Activated CD4-positive, alpha-beta T cell treated with anti-CD3 and anti-CD28 coated beads, Interleukin-2, amount 50 U/mL, for 16 hours (primary cell): ENCODE results near the gene C4B.
"Not testable (repeated sequence)": the region's sequence is repeated elsewhere in the genome, so short reads cannot be mapped to it uniquely, and the experiment has no call there.

ENCODE experiments used
- DNase-seq: peaks from one replicate; pipeline ENCODE4 v3.0.0-alpha.2; 2020

The C4B gene

DNA sequence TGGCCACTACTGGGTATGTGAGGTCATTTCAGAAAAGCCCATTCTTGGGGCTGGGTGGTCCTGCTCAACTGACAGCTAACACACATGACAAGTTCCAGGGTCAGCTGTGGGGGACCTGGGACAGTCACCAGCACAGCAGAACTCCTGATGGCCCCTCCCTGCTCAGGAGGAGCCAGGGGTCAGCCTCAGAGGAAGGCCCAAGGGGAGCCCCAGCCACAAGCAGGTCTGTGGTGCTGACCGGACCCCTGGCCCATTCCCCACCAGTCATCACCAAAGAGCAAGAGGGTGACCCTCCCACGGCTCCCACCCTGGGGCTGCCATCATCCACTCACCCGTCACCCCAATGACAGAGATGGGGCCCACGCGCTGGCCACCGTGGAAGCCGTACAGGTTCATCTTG, 41.7 kb downstream of the C4B start:
- DNase-seq = no peak

DNA sequence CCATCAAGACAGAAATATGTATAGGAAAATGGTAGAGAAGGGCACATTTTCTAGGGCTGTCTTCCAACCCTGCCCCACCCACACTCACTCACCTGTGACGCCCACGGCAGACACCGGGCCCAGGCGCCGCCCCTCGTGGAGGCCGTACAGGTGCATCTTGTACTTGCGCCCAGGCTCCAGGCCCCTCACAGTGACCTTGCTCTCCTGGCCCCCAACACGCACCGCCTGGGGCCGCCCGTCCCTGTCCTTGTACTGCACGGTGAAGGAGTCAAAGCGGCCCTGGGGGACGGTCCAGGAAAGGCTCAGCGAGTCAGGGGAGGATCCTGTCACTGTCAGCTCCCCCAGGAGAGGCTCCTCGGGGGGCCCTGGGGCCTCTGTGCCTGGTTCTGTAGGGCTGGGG, 43.4 kb downstream of the C4B start:
- DNase-seq = no peak

DNA sequence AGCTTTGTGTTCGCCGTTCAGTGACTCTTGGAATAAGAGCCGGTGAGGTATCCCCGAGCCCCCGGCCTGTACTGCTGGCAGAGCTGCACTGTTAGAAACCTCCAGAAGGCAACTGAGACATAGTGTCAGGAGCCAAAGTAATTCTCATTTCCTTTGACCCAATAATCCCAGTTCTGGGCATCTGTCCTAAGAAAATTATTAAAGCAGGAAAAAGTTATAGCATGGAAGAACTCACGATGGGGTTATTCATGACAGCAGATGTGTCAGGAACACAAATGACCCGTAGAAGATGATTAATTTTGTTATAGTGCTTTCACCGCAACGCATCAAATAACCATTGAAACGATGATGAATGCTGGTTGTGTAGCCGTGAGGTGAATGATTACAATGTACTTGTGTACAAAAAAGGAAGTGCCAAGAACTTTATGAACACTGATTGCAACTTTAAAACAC, 43.9 kb downstream of the C4B start:
- DNase-seq = no peak

DNA sequence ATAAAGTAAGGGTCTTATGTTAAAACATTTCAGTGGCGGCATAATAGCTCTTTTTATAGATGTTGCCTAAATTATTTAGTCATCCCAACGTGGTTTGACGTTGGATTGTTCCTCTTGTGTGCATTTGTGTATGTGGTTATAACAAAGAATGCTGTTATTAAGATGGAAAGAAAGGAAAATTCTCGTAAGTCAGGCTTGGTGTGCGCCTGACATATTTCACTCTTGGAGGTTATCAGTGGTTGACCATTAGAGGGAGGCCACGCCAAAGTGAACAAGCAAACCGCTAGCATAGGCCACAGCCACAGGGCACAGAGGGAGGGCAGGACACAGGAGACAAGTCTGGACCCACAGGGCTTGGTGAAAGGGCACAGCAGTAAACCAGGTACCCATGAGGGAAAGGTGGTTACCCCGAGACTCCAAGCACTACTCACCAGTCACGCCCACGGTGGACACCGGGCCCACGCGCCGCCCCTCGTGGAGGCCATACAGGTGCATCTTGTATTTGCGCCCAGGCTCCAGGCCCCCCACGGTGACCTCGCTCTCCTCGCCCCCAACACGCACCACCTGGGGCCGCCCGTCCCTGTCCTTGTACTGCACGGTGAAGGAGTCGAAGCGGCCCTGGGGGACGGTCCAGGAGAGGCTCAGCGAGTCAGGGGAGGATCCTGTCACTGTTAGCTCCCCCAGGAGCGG, 46.5 kb downstream of the C4B start:
- DNase-seq = no peak

DNA sequence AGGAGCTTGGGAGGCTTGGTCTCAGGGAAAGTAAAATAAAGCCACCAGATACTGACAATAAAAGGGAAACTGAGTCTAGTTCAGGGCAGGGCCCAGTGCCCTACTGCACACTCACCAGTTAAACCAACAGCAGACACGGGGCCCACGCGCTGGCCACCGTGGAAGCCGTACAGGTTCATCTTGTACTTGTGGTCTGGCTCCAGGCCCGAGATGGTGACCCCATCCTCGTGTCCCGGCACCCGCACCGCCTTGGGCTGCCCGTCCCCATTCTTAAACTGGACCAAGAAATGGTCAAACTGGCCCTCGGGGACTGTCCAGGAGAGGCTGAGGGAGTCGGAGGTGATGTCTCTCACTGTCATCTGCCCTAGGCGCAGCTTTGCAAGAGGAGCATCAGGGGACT, 50.1 kb downstream of the C4B start:
- no peak for DNase-seq

DNA sequence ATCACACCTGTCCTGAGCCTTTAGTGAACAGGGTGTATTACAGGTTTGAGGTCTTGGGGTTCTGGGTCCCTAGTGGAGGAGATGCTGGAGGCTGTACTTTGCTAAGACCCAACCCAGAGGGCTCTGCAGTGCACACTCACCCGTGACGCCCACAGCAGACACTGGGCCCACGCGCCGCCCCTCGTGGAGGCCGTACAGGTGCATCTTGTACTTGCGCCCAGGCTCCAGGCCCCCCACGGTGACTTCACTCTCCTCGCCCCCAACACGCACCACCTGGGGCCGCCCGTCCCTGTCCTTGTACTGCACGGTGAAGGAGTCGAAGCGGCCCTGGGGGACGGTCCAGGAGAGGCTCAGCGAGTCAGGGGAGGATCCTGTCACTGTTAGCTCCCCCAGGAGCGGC, 52.9 kb downstream of the C4B start:
- DNase-seq = not testable (repeated sequence)

DNA sequence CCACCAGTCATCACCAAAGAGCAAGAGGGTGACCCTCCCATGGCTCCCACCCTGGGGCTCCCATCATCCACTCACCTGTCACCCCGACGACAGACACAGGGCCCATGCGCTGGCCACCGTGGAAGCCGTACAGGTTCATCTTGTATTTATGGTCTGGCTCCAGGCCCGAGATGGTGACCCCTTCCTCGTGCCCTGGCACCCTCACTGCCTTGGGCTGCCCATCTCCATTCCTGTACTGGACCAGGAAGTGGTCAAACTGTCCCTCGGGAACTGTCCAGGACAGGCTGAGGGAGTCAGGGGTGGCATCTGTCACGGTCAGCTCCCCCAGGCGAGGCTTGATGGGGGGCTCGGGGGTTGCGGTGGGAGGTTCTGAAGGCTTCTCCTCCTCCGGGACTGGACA, 53.7 kb downstream of the C4B start:
- not testable (repeated sequence) for DNase-seq

DNA sequence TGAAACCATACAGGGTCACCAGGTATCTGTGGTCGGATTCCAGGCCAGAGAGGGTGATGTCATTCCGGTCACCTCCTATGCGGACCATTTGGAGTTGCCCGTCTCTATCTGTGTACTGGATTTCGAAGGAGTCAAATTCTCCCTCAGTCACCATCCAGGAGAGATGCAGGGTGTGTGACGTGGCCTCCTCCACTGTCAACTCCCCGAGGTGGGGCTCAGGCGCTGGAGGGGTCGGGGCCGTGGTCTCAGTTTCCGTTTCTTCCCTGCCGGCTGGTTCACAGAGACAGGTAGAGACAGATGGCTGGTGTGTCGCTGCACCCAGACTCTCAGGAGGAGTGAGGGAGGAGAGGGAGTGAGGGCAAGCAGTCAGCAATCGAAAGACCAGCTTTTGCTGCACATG, 54.3 kb downstream of the C4B start:
- no peak for DNase-seq

DNA sequence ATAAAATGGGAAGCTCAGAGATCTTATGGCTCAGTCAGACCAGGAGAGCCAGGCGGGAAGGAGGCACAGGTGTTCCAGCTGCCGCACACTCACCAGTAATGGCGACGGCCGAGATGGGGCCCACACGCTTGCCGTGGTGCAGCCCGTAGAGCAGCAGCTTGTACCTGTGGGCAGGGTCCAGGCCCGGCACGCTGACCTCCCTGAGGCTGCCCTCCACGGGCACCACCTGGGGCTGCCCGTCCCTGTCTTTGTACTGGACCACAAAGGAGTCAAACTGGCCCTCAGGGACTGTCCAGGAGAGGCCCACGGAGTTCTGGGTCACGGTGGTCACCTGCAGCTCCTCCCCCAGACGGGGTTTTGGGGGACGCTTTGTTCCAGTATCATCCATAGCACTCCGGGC, 54.9 kb downstream of the C4B start:
- DNase-seq = no peak

DNA sequence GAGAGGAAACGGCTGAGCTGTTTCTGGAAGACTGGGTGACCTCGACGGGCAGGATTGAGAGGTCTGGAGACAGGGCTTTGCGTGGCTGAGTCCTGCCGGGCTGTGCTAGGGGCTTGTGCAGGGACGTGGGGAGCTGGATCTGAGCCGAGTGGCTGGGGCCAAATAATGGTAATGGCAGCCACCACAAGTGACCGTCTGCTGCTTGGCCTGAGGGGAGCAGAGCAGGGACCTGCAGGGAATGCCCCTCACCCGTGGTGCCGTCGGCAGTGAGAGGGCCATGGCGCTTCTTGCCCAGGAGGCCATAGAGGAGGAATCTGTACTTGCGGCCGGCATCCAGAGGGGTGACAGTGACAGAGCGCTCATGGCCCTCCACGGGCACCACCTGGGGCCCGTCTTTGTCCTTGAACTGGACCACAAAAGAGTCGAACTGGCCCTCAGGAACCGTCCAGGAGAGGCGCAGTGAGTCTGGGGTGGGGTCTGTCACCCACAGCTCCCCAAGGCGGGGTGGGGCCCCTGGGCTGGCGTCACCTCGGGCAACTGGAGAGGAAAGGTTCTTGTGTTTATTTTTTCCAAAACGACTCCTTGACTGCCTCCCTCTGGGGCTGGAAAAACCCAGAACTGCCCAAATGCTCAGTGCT, 55.4 kb downstream of the C4B start:
- DNase-seq = no peak

DNA sequence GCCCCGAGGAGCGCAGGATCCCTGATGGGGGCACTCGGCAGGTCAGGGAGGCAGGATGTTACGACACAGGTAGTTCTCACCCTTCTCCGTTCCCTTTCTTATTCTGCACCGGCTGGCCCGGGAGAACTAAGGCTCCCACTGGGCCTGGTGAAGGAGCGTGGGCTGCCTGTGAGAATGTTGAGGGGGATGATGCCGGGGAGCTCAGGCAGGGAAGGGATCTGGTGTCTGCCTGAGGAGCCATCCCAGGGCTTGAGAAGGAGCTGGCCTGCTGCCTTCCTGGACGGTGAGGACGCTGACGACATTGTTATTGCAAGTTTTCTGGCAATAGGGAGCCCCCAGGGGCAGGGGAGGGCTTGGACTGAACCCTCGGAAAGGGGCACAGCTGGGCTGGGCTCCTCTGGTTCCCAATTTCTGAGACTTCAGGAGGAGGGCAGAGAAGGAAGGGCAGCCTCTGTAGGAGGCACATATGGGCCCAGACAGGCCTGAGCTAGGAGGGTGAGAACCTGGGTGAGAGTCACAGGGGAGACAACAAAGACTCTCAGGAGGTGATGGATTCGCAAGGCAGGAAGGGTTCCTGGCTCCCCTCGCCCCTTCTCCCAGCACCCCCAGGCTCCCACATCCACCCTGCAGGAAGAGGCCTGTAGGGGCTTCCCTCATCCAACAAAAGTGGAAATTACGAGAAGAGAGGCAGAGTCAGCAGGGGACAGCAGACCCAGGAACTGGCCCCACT, 56.4 kb downstream of the C4B start:
- no peak for DNase-seq

DNA sequence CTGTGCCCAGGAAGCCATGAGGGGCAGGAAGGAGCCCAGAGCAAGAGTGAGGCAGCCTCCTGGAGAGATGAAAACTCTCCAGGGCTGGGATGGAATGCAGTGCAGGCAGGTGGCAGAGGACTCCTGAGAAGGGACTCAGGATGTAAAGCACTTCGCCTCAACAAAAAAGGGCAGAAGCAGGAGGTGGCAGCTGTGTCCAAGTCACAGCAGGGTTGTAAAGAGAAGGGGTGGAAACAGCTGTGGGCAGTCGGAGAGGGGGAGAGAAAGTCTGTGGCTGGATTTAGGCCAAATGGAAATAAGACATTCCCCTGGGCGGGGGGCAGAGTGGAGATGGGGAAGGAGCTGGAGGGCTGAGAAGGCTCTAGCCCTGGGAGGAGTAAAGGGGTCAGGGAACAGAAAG, 58.5 kb downstream of the C4B start:
- DNase-seq = no peak

DNA sequence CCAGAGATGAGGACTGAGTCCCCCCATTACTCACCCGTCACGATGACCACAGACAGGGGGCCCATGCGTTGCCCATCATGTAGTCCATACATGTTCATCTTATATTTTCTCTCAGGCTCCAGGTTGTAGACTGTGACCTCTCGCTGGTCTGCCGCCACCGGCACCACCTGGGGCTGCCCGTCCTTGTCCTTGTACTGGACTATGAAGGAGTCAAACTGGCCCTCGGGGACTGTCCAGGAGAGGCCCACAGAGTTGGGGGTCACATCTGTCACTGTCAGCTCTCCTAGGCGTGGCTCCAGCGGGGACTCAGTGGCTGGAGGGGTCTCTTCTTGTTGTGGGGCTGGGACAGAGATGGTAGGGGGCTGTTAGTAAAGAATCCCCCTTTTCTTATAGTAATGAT, 59.0 kb downstream of the C4B start:
- no peak for DNase-seq

DNA sequence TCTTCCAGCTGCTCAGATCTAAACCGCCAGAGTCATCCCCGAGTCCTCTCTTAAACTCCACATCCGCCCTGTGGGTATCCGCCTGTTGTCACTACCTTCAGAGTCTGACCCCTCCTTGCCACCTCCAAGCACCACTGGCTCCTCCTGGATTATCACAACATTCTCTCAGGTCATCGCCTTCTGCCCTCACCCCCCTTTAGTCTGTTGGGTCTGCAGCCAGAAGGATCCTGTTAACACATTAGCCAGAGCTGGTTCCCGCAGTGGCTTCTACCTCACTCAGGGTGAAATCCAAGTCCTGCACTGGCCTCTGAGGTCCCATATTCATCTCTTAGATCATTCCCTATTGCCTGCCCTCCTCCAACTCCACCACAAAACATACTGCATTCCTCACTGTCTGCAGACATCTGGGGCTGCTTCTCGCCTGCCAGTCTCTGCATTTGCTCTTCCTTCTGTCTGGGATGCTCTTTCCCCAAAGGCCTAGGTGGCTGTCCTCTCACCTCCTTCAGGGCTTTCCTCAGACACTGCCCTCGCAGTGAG, 60.5 kb downstream of the C4B start:
- DNase-seq = no peak

DNA sequence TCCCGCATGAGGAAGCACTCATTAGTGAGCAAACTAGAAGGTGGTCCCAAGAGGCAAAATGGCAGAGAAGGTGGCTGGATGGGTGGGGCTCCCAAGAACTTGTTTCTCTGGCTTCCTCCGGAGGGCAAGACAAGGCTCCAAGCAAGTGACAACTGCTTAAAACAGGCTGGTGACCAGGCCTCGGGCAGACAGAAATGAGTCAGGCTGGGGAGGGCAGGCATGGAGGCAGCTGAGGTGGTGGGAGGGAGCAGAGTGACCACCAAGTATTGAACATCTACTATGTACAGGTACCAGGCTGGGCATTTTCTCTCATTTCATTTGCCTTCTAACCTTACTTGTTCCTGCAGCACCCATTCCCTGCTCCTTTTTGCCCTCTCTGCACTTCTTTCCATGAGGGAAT, 61.2 kb downstream of the C4B start:
- no peak for DNase-seq

DNA sequence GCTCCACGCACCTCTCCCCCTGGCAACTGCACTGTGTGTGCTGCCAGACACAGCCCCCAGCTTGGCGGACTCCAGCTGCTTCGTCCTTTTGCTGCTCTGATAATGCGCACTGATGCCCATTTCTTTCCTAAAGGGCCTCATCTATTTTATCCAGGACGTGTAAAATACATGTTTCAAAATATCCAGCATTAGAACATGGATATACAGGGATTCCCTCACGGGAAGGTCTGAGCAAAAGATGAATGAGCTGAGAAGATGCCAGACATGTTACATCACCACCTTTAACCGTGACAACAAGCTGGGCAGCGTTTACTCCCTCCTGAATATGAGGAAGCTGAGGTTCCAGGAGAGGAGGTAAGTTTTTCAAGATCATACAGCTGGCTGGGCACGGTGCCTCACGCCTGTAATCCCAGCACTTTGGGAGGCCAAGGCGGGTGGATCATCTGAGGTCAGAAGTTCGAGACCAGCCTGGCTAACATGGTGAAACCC, 61.8 kb downstream of the C4B start:
- DNase-seq = no peak

DNA sequence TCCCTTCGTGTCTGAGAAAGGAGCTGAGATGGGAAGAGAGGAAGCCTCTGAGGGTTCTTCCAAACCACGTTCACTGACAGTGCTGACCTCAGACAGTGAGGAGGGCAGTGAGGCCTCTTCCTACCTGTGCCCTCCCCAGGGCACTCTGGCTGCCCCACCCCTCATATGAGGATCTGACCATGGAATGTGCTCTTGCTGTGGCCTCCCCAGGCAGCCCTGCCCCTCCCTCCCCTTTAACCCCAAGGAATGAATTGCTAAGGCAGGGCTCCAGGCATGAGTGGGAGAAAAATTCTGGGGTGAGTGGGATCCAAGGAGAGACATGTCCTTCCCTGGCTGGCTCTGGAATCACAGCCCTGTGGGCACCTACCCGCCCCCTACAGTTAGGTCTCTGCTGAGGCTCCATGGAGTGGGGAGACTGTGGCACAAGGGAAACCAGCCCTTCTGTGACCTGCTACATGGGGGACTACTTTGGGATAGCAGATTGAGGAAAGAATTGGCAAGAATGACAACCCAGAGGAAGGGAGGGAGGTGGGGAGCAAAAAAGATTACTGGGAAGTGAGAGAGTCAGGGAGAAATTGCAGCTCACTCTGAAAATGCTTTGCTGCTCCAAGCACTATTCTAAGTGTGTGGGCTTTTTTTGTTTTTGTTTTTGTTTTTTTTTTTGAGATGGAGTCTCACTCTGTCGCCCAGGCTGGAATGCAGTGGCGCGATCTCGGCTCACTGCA, 65.1 kb downstream of the C4B start:
- no peak for DNase-seq

DNA sequence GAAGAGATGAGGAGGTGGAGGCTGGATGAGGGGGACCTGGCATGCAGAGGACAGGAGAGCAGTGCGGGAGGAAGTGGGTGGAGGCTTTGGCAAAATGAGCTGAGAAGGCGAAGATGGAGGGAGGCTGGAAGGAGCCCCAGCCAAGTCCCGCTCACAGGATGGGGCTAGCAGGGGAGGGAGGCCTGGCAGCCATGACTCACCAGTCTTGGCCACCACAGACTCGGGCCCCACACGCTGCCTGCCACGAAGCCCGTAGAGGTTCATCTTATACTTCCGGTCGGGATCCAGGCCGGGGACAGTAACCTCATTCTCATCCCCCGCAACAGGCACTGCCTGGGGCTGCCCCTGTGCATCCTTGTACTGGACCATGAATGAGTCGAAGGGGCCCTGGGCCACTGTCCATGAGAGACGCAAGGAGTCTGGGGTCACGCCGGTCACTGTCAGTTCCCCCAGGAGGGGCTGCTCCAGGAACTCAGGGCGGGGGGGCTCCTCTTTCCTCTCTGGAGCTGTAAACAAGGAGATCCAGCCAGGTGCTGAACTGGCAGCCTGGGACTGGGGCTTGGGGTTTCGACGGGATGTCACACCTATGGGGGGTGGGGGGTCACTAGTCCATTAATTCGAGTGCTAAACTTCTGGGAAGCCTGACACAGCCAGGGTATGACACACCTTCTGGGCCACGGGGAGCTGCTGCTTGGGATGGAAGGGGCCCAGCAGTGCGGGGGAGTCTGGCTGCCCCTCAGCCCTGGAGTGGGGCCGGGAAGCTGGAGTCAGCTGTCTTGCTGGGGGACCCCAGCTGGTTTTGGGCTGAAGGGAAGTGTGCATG, 66.8 kb downstream of the C4B start:
- no peak for DNase-seq

DNA sequence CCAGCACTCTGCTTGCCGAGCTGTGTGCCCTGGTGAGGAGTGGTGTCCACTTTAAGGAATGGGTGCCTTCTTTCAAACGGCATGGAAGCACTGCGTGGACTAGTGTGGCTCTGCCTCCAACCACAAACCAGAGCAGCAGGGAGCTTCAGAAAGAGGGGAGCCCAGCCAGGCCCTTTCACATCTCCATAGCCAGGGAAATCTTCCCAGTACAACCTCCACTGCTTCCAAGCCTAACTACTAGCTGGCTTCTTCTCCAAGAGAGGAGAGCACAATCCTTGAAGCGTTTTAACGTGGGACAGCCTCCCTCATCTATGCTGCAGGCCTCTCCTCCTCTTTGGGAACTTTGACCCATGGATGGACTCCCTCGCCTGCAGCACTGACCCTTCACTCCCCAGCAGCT, 67.9 kb downstream of the C4B start:
- DNase-seq = no peak

DNA sequence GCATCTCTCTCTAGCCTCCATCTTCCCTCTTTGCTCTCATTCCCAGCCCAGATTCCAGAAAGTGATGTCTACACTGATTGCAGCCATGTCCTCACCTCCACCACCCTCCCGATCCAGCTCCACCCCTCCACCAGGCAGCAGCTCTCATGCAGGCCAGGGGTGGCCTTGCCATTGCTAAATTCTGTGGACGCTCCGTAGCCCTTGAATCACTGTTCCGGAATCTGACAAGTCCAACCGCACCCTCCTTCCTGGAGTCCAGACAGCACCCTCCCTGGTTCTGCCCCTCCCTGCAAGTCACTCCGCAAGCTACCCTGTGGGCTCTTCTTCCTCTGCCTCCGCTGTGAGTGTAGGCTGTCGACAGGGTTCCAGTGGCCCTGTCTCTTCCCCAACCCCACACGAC, 68.3 kb downstream of the C4B start:
- no peak for DNase-seq

DNA sequence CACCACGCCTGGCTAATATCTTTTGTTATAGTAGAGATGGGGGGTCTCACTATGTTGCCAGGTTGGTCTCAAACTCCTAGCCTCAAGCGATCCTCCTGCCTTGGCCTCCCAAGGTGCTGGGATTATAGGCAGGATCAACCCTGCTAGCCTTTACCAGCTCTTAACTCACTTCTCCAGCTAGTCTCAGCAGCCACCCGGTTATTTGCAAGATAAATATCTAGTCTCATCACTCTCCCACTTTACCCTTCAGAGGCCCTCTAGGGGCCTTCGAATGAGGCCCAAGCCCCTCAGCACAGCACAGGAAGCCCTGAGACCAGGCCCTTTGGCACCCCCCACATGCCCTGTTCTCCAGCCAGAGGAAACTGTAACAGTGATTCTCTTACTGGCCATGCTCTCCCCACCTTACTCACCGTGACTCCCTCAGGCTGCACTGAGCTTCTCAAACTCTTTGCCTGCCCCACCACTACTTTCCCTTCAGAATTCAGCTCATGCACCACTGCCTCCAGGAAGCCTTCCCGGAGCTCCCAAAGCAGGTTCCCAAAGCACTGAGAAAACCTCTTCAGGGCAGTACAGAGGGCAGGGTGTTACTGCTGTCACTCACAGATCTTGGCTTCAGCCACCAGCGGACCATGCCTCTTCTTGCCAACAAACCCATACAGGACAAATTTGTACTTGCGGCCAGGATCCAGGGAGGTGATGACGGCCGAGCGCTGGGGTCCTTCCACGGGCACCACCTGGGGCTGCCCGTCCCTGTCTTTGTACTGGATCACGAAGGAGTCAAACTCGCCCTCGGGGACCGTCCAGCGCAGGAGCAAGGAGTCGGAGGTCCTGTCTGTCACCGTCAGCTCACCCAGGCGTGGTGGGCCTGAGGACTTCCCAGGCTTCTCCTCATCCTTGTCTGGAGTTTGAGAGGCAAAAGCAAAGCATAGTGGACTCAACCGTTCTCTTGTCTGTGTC, 69.5 kb downstream of the C4B start:
- DNase-seq = no peak
